ENCODE results near the gene HOXA2.

The HOXA2 gene

DNA sequence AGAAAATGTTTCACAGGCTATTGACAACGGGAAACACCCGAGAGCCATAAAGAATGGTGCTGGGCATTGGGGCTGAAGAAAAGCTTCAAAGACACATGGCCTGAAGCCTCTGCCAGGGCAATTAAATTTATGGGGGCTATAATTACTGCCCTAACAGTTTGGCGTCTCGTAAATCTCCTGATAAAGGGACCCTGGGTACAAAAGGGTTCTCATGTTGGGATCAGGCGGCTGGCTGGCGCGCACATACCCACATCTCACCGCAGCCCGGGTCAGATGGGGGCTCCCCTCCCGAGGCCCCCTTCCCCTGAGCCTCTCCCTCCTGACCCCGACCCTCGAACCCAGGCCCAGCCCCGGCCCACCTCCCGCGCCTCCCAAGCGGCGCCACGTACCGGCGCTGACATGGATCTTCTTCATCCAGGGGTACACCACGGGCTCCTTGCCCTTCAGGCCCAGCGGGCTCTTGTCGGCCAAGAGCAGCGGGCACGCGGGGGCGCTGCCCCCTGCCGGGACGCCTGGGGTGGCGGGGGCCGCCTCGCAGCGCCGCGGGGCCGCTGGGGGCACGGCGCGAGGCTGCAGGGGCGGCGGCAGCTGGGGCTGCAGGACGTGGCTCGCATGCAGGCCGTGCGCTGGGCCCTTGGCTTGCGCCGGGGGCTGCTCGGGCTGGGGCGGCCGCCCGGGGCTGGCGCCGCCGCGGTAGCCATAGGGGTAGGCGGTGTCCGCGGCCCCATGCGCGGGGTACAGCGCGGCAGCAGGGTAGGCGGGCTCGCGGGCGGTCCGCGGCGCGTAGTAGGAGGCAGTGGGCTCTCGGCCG is 27.5 kb upstream of the HOXA2 start:
- Histone ChIP-seq H3K4me2 (ENCODE audit: low read length) (no peak overlapping the region), H3K9me3 (ENCODE audit: insufficient read depth, low read length) (no peaks in the 10 kb centered on the region), H3K9ac (ENCODE audit: low read length) (no peak overlapping the region), H3K4me3 (ENCODE audit: low read length) (no peak overlapping the region), H3K27me3 (ENCODE audit: low read depth, low read length) (no peaks in the 10 kb centered on the region; the same call in 1 of the 2 replicates), H2AFZ (ENCODE audit: low read depth, low read length) (no peak overlapping the region), H3K27ac (ENCODE audit: low read length) (no peak overlapping the region), H3K79me2 (ENCODE audit: low read length) (no peaks in the 10 kb centered on the region), H4K20me1 (ENCODE audit: insufficient read depth, low read length) (peaks cover 5% of the 10 kb centered on the region; the same call in 1 of the 2 replicates), H3K4me1 (ENCODE audit: low read length) (peaks cover 11% of the 10 kb centered on the region), H3K36me3 (replicated peaks; ENCODE audit: low read depth, low read length) (no peaks in the 10 kb centered on the region)
- TF ChIP-seq EZH2phosphoT487 (IDR thresholded peaks at IDR 0.05; ENCODE audit: low read depth) = no peak
- TF ChIP-seq, protein P1, sequence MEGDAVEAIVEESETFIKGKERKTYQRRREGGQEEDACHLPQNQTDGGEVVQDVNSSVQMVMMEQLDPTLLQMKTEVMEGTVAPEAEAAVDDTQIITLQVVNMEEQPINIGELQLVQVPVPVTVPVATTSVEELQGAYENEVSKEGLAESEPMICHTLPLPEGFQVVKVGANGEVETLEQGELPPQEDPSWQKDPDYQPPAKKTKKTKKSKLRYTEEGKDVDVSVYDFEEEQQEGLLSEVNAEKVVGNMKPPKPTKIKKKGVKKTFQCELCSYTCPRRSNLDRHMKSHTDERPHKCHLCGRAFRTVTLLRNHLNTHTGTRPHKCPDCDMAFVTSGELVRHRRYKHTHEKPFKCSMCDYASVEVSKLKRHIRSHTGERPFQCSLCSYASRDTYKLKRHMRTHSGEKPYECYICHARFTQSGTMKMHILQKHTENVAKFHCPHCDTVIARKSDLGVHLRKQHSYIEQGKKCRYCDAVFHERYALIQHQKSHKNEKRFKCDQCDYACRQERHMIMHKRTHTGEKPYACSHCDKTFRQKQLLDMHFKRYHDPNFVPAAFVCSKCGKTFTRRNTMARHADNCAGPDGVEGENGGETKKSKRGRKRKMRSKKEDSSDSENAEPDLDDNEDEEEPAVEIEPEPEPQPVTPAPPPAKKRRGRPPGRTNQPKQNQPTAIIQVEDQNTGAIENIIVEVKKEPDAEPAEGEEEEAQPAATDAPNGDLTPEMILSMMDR (IDR thresholded peaks at IDR 0.05; ENCODE audit: low read depth, low read length) = no peak

GRCh38 chr7:27128776-27129728 is 26.6 kb upstream of the HOXA2 start:
- H3K27me3 ChIP-seq (ENCODE audit: low read depth, low read length) = no peaks in the 10 kb centered on the region; the same call in 1 of the 2 replicates
- H4K20me1 ChIP-seq (ENCODE audit: insufficient read depth, low read length) = no peaks in the 10 kb centered on the region
- H3K4me1 ChIP-seq (ENCODE audit: low read length) = peaks cover 2% of the 10 kb centered on the region
- H3K27ac ChIP-seq (ENCODE audit: low read length) = no peak overlapping the region
- no peak overlapping the region for H3K4me3 ChIP-seq (ENCODE audit: low read length)
- no peaks in the 10 kb centered on the region for H3K9me3 ChIP-seq (ENCODE audit: insufficient read depth, low read length)
- no peak overlapping the region for H3K4me2 ChIP-seq (ENCODE audit: low read length)
- H3K36me3 ChIP-seq (replicated peaks; ENCODE audit: low read depth, low read length) = no peaks in the 10 kb centered on the region
- TF ChIP-seq, protein P1 (IDR thresholded peaks at IDR 0.05; ENCODE audit: low read depth, low read length) = no peak
- no peak for TF ChIP-seq EZH2phosphoT487 (IDR thresholded peaks at IDR 0.05; ENCODE audit: low read depth)
- no peak overlapping the region for H3K9ac ChIP-seq (ENCODE audit: low read length)
- H2AFZ ChIP-seq (ENCODE audit: low read depth, low read length) = no peak overlapping the region
- H3K79me2 ChIP-seq (ENCODE audit: low read length) = no peaks in the 10 kb centered on the region

- TF ChIP-seq EZH2phosphoT487 (IDR thresholded peaks at IDR 0.05; ENCODE audit: low read depth) = no peak
- TF ChIP-seq, protein P1 (IDR thresholded peaks at IDR 0.05; ENCODE audit: low read depth, low read length) = no peak
- Histone ChIP-seq H3K4me1 (ENCODE audit: low read length) (no peaks in the 10 kb centered on the region), H4K20me1 (ENCODE audit: insufficient read depth, low read length) (no peaks in the 10 kb centered on the region), H3K4me2 (ENCODE audit: low read length) (no peak overlapping the region), H3K9me3 (ENCODE audit: insufficient read depth, low read length) (no peaks in the 10 kb centered on the region), H3K9ac (ENCODE audit: low read length) (no peak overlapping the region), H3K36me3 (replicated peaks; ENCODE audit: low read depth, low read length) (no peaks in the 10 kb centered on the region), H2AFZ (ENCODE audit: low read depth, low read length) (no peak overlapping the region), H3K79me2 (ENCODE audit: low read length) (no peaks in the 10 kb centered on the region), H3K4me3 (ENCODE audit: low read length) (no peak overlapping the region), H3K27me3 (ENCODE audit: low read depth, low read length) (no peaks in the 10 kb centered on the region; the same call in 1 of the 2 replicates), H3K27ac (ENCODE audit: low read length) (no peak overlapping the region)
Observed at GRCh38 chr7:27128034-27128433, 25.6 kb upstream of the HOXA2 start.

All from OCI-LY3 (cell line).